Measurements from ENCODE around the gene SIX4. TPM values are rescaled to one million over a fixed set of nuclear protein-coding genes. Genes with fewer than 3 reads are reported as not detected.

Gene SIX4
- total and polyA plus RNA-seq, 2 donors (not counting 1 experiment from before 2014, with no cell fraction given): not detected

- Histone ChIP-seq H3K36me3 (replicated peaks in 1 of 2; ENCODE audit: control extremely low read depth in 1 of 2, control insufficient read depth in 1 of 2, extremely low read depth in 1 of 2, insufficient read depth in 2 of 2, low read length in 1 of 2) (no peaks in the 10 kb centered on the region), H3K79me2 (ENCODE audit: control insufficient read depth, insufficient read depth, low read length) (no peaks in the 10 kb centered on the region), H3K27ac (ENCODE audit: low read length in 2 of 2) (no peak overlapping the region), H3K27me3 (replicated peaks in 1 of 4; ENCODE audit: control extremely low read depth in 1 of 4, control insufficient read depth in 3 of 4, insufficient read depth in 4 of 4, low read length in 3 of 4) (peaks cover 0 to 65% (median 53%) of the 10 kb centered on the region in 4 experiments), H3K4me3 (ENCODE audit: control extremely low read depth in 1 of 5, extremely low read depth in 1 of 5, insufficient read depth in 1 of 5, low read depth in 2 of 5, low read length in 4 of 5) (peak overlapping the region in 4 of 5 experiments; percentile 48 to 87 (median 58)), H3K4me1 (ENCODE audit: control insufficient read depth in 2 of 2, insufficient read depth in 2 of 2, low read length in 2 of 2) (peaks cover 32 to 35% of the 10 kb centered on the region in 2 donors), H3K4me2 (replicated peaks; ENCODE audit: low read depth, low read length, poor library complexity, severe bottlenecking) (peak overlapping the region; percentile 99), H4K20me1 (ENCODE audit: control insufficient read depth, insufficient read depth, low read length, poor library complexity, severe bottlenecking) (no peaks in the 10 kb centered on the region), H2AFZ (ENCODE audit: insufficient read depth, low read depth, low read length, poor library complexity, severe bottlenecking) (peak overlapping the region; percentile 90), H3K9ac (ENCODE audit: low read length) (peak overlapping the region; percentile 75), H3K9me3 (ENCODE audit: control extremely low read depth in 1 of 3, control insufficient read depth in 2 of 3, insufficient read depth in 1 of 3, low read length in 2 of 3) (peaks cover 0 to 16% (median 0%) of the 10 kb centered on the region in 3 donors)
- Mint-ChIP-seq H3K4me3 (peak overlapping the region; percentile 92), H3K4me1 (peaks cover 22% of the 10 kb centered on the region), H3K27me3 (peaks cover 60% of the 10 kb centered on the region), H3K9me3 (ENCODE audit: insufficient read depth) (no peaks in the 10 kb centered on the region), H3K27ac (peak overlapping the region; percentile 15)
- intact Hi-C loops (cut with micrococcal nuclease): loop anchor here (5.0 to 10.0 kb wide), 2 partner anchors 64 to 627 kb away; partner anchors contain the start of gene PCNX4
- DNase-seq (peak; percentile 64), ATAC-seq (ENCODE audit: low read depth) (peak; percentile 53)
- ChIA-PET POLR2A (no interaction called here), CTCF (interaction anchor here (0.7 to 1.4 kb wide), 2 partner anchors 8 to 15 kb away, joined by 3 read pairs; no protein-coding TSS in a partner anchor)
- TF ChIP-seq CTCF (IDR thresholded peaks at IDR 0.05) (peak; percentile 33), EZH2 (IDR thresholded peaks at IDR 0.05; ENCODE audit: borderline replicate concordance, insufficient read depth, low read depth, low read length, poor library complexity, severe bottlenecking) (peak; percentile 23)
- 5% methylated on average over 70 of the region's 70 CpGs for WGBS (ENCODE audit: insufficient coverage)
Observed at GRCh38 chr14:60721326-60722106, 2.6 kb downstream of the SIX4 start.

- intact Hi-C loops (cut with micrococcal nuclease): loop anchor here (5.0 to 10.0 kb wide), 2 partner anchors 64 to 626 kb away; partner anchors contain the start of gene PCNX4
- Mint-ChIP-seq H3K27ac (peak overlapping the region; percentile 15), H3K4me1 (peaks cover 22% of the 10 kb centered on the region), H3K4me3 (peak overlapping the region; percentile 92), H3K27me3 (peaks cover 60% of the 10 kb centered on the region), H3K9me3 (ENCODE audit: insufficient read depth) (no peaks in the 10 kb centered on the region)
- Histone ChIP-seq H3K79me2 (ENCODE audit: control insufficient read depth, insufficient read depth, low read length) (no peaks in the 10 kb centered on the region), H3K4me2 (replicated peaks; ENCODE audit: low read depth, low read length, poor library complexity, severe bottlenecking) (peak overlapping the region; percentile 99), H3K4me3 (ENCODE audit: control extremely low read depth in 1 of 5, extremely low read depth in 1 of 5, insufficient read depth in 1 of 5, low read depth in 2 of 5, low read length in 4 of 5) (no peak overlapping the region), H3K36me3 (replicated peaks in 1 of 2; ENCODE audit: control extremely low read depth in 1 of 2, control insufficient read depth in 1 of 2, extremely low read depth in 1 of 2, insufficient read depth in 2 of 2, low read length in 1 of 2) (no peaks in the 10 kb centered on the region), H4K20me1 (ENCODE audit: control insufficient read depth, insufficient read depth, low read length, poor library complexity, severe bottlenecking) (no peaks in the 10 kb centered on the region), H3K4me1 (ENCODE audit: control insufficient read depth in 2 of 2, insufficient read depth in 2 of 2, low read length in 2 of 2) (peaks cover 32 to 35% of the 10 kb centered on the region in 2 donors), H3K27ac (ENCODE audit: low read length in 2 of 2) (no peak overlapping the region), H3K27me3 (replicated peaks in 1 of 4; ENCODE audit: control extremely low read depth in 1 of 4, control insufficient read depth in 3 of 4, insufficient read depth in 4 of 4, low read length in 3 of 4) (peaks cover 0 to 61% (median 50%) of the 10 kb centered on the region in 4 experiments), H3K9ac (ENCODE audit: low read length) (no peak overlapping the region), H3K9me3 (ENCODE audit: control extremely low read depth in 1 of 3, control insufficient read depth in 2 of 3, insufficient read depth in 1 of 3, low read length in 2 of 3) (peaks cover 0 to 14% (median 0%) of the 10 kb centered on the region in 3 donors), H2AFZ (ENCODE audit: insufficient read depth, low read depth, low read length, poor library complexity, severe bottlenecking) (peak overlapping the region; percentile 90)
- 0% methylated on average over 1 of the region's 4 CpGs for WGBS (ENCODE audit: insufficient coverage)
- ChIA-PET CTCF (no interaction called here), POLR2A (no interaction called here)
- TF ChIP-seq EZH2 (IDR thresholded peaks at IDR 0.05; ENCODE audit: borderline replicate concordance, insufficient read depth, low read depth, low read length, poor library complexity, severe bottlenecking) (no peak), CTCF (IDR thresholded peaks at IDR 0.05) (no peak)
- no peak for ATAC-seq (ENCODE audit: low read depth)
- no peak for DNase-seq
Observed at GRCh38 chr14:60720962-60721325, 3.2 kb downstream of the SIX4 start.

All from B cell (primary cell).